ENCODE measurements around the gene ARID1A. TPM values are rescaled to one million over a fixed set of nuclear protein-coding genes. Genes with fewer than 3 reads are reported as not detected.

ARID1A gene
- total and polyA plus RNA-seq, 2 donors (not counting 3 experiments of a cell fraction or from before 2014, with no cell fraction given), result 36.9 to 77.2 TPM

DNA sequence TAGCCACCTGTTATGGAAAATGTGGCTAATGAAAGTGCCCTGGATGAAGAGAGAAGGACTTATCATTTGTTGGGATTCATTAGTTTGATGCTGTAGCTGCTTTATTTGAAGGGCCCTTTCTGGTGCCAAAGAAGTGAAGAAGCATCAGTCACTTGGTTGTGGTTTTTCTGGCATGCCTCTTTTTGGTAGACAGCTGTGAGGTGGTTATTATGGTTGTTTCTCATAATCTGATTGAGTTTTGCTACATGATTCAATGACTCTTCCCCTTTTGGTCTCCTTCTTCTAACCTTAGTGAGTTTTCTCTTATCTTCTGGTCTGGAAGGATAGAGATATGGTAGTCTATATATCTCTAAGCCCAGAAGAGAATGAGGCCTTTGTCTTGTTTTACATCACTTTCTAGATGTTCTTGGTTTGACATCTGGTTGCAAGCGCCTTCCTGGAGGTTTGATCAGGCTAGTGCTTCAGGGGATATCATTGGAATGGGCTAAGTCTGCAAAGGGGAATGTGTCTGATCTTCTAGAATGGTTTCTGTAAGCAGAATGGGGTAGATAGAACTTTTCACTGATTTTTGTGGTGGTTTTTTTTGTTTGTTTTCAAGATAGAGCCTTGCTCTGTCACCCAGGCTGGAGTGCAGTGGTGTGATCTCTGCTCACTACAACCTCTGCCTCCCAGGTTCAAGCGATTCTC, 26.0 kb downstream of the ARID1A start:
- no peaks in the 10 kb centered on the region for H3K36me3 ChIP-seq (ENCODE audit: control insufficient read depth in 2 of 2, extremely low read depth in 1 of 2, insufficient read depth in 2 of 2, low read length in 2 of 2)
- no peak for TF ChIP-seq POLR2AphosphoS5 (IDR thresholded peaks at IDR 0.05; ENCODE audit: insufficient read depth, low read depth, low read length)
- TF ChIP-seq JUN (IDR thresholded peaks at IDR 0.05; ENCODE audit: borderline replicate concordance, insufficient read depth, insufficient read length, low read depth), result no peak
- no peak for TF ChIP-seq MAX (IDR thresholded peaks at IDR 0.05; ENCODE audit: insufficient read depth, insufficient read length)
- TF ChIP-seq MYC (IDR thresholded peaks at IDR 0.05; ENCODE audit: low read depth, low read length), result no peak
- no peak for TF ChIP-seq POLR2A (IDR thresholded peaks at IDR 0.05; ENCODE audit: low read depth, low read length)
- TF ChIP-seq GATA2 (IDR thresholded peaks at IDR 0.05; ENCODE audit: insufficient read depth, insufficient read length, low read depth, low read length), result no peak
- TF ChIP-seq, protein P1, sequence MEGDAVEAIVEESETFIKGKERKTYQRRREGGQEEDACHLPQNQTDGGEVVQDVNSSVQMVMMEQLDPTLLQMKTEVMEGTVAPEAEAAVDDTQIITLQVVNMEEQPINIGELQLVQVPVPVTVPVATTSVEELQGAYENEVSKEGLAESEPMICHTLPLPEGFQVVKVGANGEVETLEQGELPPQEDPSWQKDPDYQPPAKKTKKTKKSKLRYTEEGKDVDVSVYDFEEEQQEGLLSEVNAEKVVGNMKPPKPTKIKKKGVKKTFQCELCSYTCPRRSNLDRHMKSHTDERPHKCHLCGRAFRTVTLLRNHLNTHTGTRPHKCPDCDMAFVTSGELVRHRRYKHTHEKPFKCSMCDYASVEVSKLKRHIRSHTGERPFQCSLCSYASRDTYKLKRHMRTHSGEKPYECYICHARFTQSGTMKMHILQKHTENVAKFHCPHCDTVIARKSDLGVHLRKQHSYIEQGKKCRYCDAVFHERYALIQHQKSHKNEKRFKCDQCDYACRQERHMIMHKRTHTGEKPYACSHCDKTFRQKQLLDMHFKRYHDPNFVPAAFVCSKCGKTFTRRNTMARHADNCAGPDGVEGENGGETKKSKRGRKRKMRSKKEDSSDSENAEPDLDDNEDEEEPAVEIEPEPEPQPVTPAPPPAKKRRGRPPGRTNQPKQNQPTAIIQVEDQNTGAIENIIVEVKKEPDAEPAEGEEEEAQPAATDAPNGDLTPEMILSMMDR (IDR thresholded peaks at IDR 0.05; ENCODE audit: extremely low read depth in 1 of 2, insufficient read depth in 1 of 2, low read depth in 1 of 2, low read length in 2 of 2), result no peak
- no peak for TF ChIP-seq EZH2 (IDR thresholded peaks at IDR 0.05; ENCODE audit: borderline replicate concordance, low read depth, low read length, severe bottlenecking)
- no peak for TF ChIP-seq FOS (IDR thresholded peaks at IDR 0.05; ENCODE audit: borderline replicate concordance, insufficient read depth, low read length)
- intact Hi-C loops (cut with micrococcal nuclease), result no loop called here
- no peak overlapping the region for H3K4me3 ChIP-seq (replicated peaks in 1 of 3; ENCODE audit: insufficient read depth in 1 of 3, low read depth in 1 of 3, low read length in 3 of 3)
- BruUV-seq (replicated peaks), result no TSS peak
- H3K27ac ChIP-seq (ENCODE audit: insufficient read depth, low read depth, low read length), result no peak overlapping the region
- H3K4me2 ChIP-seq (ENCODE audit: insufficient read depth, low read length), result no peak overlapping the region
- dilution Hi-C loops (cut with MboI; ENCODE audit: extremely low pct_ligation_motif_present, low sequenced_read_pairs), result no loop called here
- no peak for DNase-seq (ENCODE audit: low read depth, low spot score)
- H3K27me3 ChIP-seq (ENCODE audit: control insufficient read depth in 2 of 2, insufficient read depth in 2 of 2, low read length in 2 of 2), result no peaks in the 10 kb centered on the region
- H3K79me2 ChIP-seq (ENCODE audit: control insufficient read depth, insufficient read depth, low read length), result peaks cover 88% of the 10 kb centered on the region
- no peak overlapping the region for H3K9ac ChIP-seq (replicated peaks; ENCODE audit: extremely low read depth, insufficient read depth, low read length)
- CTCF ChIA-PET, result interaction anchor here (2.6 kb wide), 1 partner anchor 120 kb away, joined by 9 read pairs; no protein-coding TSS in a partner anchor
- POLR2A ChIA-PET, result no interaction called here
- no peaks in the 10 kb centered on the region for H3K9me1 ChIP-seq (replicated peaks; ENCODE audit: control insufficient read depth, extremely low read depth, insufficient read depth, low read length)
- no peak overlapping the region for H2AFZ ChIP-seq (ENCODE audit: low read depth, low read length)
- H3K9me3 ChIP-seq (replicated peaks; ENCODE audit: control insufficient read depth, insufficient read depth, low read length), result no peaks in the 10 kb centered on the region
- H3K4me1 ChIP-seq (ENCODE audit: control insufficient read depth, extremely low read depth, insufficient read depth, low read length), result peaks cover 33% of the 10 kb centered on the region
- FAIRE-seq, result no peak
- peaks cover 12% of the 10 kb centered on the region for H4K20me1 ChIP-seq (replicated peaks; ENCODE audit: control insufficient read depth, extremely low read depth, insufficient read depth, low read length)
